HG02973 (cell line): ENCODE measurements around the gene S100A6.
"Not testable (repeated sequence)": the region's sequence is repeated elsewhere in the genome, so short reads cannot be mapped to it uniquely, and the experiment has no call there.

Source experiments
- ATAC-seq: cut with Tn5 transposase; IDR thresholded peaks from one replicate; pipeline ENCODE4 v1.9.1; 2021; ENCODE audit warnings: moderate library complexity; ENCODE audit not compliant: unreplicated experiment

S100A6 gene

GRCh38 chr1:153535242-153536011 lies at the start of gene S100A6:
Gene S100A6 (minus strand): TSS chr1:153535991. CDS start chr1:153535339, 652 bp downstream.
- peak; percentile 12 for ATAC-seq

DNA sequence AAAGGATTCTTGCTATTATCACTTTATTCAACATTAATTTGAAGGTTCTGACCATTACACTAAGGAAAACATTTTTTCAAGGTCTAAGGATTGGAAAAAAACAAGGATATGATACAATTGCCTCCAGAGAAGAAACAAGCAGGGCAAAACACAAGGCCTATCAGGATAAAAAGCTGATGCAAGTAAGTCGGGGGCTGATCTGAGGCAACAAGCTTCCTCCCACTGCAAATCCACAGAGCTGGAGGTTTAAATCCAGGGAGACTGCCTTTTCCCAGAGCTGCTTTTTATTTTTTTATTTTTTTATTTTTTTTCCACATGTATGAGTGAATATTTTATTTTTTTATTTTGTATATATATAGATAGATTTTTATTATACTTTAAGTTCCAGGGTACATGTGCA lies 49.2 kb upstream of the S100A6 start:
- ATAC-seq: no peak

GRCh38 chr1:153583976-153584375 lies 48.2 kb upstream of the S100A6 start:
- no peak for ATAC-seq

DNA sequence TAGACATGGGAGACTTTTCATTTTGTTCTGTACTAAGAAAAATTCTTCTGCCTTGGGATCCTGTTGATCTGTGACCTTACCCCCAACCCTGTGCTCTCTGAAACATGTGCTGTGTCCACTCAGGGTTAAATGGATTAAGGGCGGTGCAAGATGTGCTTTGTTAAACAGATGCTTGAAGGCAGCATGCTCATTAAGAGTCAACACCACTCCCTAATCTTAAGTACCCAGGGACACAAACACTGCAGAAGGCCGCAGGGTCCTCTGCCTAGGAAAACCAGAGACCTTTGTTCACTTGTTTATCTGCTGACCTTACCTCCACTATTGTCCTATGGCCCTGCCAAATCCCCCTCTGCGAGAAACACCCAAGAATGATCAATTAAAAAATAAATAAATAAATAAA lies 47.7 kb upstream of the S100A6 start:
- ATAC-seq: not testable (repeated sequence)

GRCh38 chr1:153582836-153583235 lies 47.0 kb upstream of the S100A6 start:
- not testable (repeated sequence) for ATAC-seq

GRCh38 chr1:153578936-153579335 lies 43.1 kb upstream of the S100A6 start:
- ATAC-seq: no peak

DNA sequence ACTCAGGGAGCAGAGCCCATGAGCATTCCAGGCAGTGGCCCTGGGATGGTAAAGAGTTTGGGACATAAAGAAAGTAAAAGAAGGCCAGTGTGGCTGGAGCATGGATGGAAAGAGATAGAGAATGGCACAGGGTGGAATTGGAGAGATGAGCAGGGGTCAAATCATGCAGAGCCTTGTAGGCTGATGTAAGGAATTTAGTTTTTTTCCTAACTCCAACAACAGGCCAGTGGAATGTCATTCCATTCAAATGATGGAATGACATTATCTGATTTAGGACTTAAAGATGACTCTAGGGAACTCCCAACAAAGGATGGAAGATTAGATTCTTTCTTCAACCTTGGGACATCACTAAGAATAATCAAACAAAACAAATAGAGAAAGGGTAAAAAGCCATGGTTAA lies 42.7 kb upstream of the S100A6 start:
- ATAC-seq: no peak

- ATAC-seq: no peak
These were observed 41.8 kb upstream of the S100A6 start for GRCh38 chr1:153577624-153578051.

- no peak for ATAC-seq
These were observed 41.3 kb upstream of the S100A6 start for GRCh38 chr1:153577138-153577537.

DNA sequence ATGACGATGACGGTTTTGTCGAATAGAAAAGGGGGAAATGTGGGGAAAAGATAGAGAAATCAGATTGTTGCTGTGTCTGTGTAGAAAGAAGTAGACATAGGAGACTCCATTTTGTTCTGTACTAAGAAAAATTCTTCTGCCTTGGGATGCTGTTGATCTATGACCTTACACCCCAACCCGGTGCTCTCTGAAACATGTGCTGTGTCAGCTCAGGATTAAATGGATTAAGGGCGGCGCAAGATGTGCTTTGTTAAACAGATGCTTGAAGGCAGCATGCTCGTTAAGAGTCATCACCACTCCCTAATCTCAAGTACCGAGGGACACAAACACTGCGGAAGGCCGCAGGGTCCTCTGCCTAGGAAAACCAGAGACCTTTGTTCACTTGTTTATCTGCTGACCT lies 39.7 kb upstream of the S100A6 start:
- not testable (repeated sequence) for ATAC-seq

DNA sequence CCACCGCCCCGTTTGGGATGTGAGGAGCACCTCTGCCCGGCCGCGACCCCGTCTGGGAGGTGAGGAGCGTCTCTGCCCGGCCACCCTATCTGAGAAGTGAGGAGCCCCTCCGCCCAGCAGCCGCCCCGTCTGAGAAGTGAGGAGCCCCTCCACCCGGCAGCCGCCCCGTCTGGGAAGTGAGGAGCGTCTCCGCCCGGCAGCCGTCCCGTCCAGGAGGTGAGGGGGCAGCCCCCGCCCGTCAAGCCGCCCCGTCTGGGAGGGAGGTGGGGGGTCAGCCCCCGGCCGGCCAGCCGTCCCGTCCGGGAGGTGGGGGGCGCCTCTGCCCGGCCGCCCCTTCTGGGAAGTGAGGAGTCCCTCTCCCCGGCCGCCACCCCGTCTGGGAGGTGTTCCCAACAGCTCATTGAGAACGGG lies 39.3 kb upstream of the S100A6 start:
- ATAC-seq: not testable (repeated sequence)

DNA sequence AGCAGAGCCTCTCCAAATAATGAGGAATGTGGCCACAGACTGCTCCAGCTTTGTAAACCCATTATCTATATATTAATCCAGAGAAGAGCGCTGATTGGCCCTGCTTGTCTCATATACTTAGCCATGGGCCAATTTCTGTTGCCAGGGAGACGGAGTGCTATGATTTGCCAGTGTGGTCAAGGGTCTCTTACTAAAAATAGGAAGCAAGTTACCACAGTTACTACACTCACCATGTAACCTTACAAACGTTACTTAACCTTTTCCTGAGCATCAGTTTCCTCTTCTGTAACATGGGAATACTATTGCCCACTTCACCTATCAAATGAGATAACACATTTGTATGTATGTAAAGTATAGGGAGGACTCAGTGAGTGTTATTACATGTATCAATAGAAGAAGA lies 37.6 kb upstream of the S100A6 start:
- no peak for ATAC-seq

DNA sequence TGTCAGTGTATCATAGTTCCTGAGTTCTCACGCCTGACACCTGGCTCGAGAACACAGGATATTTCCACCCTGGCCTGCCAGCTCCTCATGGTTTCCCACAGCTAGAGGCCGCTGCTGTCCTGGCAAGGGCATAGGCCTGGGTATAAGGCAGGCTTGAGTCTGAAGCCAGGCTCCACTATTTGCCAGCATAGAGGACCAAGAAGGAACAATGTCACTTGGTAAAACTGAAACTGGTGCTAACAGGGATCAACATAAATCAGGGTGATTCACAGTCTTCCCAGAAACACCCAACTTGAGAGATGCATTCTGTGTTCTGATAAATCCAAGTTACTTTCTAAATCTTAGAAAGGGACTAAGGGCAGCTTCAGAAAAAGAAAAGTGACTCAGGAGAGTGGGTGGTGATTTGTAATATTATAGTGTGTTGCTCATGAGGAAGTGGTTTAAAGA lies 36.8 kb upstream of the S100A6 start:
- ATAC-seq: no peak

GRCh38 chr1:153571706-153572105 lies 35.9 kb upstream of the S100A6 start:
- no peak for ATAC-seq

DNA sequence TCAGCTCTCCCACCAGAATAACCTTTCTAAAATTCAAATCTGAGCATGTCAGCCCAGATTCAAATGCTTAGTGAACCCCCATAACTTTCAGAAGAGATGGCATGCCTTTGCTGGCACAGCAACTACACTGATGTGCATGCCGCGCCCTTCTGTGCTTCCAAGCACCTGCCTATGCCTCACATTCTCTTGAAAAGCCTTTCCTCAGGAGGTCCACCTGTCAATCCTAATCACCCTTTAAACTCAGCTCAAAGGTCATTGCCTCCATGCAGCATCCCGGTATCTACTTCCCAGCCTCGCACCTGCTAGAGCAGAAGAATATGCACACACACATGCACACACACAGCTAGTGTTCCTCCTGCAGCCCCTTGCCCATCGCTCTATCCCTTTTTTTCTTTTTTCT lies 35.1 kb upstream of the S100A6 start:
- ATAC-seq: no peak

- ATAC-seq: no peak
These were observed 33.7 kb upstream of the S100A6 start for GRCh38 chr1:153569465-153569864.

DNA sequence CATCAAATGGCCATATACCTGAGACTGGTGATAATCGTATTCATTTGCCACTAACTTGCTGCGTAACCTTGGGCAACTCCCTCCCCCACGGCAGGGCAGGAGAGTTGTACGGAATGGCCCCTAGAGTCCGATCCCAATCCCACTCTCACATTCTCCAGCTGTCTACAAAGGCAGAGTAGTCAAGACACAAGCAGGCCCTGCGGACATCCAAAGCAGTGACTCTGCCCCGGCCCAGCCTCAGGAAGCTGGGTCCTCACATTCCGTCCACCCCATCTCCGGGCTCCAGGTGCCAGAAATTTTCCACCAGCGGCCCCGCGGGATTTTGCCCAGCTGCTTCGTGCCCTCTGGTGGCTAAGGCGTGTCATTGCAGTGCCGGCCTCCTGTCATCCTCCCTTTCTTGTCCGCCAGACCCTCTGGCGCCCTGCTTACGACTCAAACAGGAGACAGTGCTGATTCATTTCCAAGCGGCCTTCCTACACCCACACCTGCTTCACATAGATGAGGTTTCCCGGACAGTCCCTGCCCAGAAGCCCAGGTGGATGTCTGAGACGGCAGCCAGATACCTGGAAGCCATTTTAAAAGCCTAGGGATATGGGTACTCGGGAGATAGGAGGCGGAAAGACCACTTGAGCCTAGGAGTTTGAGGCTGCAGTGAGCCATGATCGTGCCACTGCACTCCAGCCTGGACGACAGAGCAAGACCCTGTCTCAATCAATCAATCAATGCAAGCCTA lies 32.7 kb upstream of the S100A6 start:
- no peak for ATAC-seq

DNA sequence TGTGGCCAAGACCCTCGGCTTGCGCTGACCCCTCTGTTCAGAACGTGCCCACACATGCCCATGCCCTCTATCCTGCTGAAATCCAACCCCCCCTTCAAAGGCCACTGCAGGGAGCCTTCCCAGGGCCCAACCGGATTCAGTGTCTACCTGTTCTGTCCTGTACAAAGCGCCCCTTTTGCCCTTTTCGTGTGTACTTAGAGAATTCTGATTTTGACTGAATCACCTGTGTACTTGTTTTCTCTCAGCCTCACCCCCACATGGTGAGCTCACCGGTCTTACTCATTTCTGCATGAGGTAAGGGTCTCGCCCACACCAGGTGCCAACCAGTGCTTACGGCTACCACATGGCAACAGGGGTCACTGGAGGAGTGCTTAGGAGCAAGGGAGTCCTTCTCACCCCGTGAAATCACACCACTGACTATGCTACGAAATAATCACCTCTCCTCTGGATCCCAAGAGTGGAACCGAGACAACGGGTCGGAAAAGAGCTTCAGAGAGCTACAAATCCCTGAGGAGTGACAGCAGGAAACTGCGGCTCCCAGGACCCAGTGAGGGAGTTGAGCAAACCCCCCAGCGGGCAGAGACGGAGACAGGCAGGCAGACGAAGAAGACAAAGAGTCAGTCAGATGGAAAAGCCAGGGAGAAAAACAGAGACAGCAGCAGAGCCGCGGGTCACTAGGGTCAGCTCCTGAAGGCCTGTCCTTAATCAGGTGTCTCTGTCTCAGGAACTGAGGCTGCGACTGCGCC lies 32.0 kb upstream of the S100A6 start:
- no peak for ATAC-seq

DNA sequence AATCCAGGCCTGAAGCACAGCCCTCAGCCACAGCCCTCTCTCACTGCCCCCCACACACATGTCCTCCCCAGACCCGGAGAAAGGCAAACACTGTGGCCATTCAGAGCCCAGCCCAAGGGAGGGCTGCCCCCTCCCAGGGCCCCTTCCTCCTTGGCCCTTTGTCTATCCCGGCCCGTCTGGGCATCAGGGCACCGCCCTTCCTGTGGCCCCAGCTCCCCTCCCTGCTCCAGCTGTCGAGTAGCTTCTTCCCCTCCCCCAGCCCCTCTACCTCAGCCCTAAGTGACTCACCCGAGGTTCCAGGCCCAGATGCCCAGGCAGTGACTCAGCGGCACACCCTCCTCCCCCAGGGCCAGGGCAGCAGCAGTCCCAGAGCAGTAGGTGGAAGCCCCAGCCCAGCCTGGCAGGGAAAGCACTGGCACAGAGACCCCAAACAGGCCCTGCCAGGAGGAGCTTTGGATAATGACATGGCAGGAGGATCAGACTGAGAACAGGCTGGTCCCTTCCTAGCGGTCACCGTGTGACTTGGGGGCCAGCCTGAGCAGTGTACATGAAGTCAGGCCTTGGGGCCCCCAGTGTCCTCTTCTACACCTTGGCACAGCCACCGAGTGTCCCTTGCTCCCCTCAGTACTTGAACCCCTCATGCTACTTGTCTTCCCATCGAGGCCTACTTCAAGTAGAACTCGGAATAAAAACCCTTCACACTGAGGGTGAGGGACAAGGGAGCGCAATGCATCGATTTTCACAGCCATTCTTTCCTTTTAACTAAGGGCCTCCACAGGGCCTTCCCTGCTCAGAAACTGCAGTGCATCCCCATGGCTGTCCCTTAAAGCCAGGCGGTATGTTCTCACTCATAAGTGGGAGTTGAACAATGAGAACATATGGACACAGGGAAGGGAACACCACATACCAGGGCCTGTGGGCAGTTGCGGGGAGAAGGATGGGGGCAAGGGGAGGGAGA lies 30.9 kb upstream of the S100A6 start:
- no peak for ATAC-seq
